Activated naive CD8-positive, alpha-beta T cell (primary cell): ENCODE measurements around the gene ATF4.

Experiments
- H3K27ac Mint-ChIP-seq: one replicate; pipeline ENCODE4 v1.8.0; 2021; ENCODE audit warnings: mixed read lengths
- H3K27me3 Mint-ChIP-seq: one replicate; pipeline ENCODE4 v1.8.0; 2021; ENCODE audit warnings: mixed read lengths
- H3K36me3 Mint-ChIP-seq: one replicate; pipeline ENCODE4 v1.8.0; 2021; ENCODE audit warnings: mixed read lengths
- H3K4me1 Mint-ChIP-seq: one replicate; pipeline ENCODE4 v1.8.0; 2021; ENCODE audit warnings: low read depth, mixed read lengths
- H3K4me3 Mint-ChIP-seq: one replicate; pipeline ENCODE4 v1.8.0; 2021; ENCODE audit warnings: mild to moderate bottlenecking, mixed read lengths
- H3K9me3 Mint-ChIP-seq: one replicate; pipeline ENCODE4 v1.8.0; 2021; ENCODE audit warnings: low read depth, mixed read lengths

ATF4 gene

DNA sequence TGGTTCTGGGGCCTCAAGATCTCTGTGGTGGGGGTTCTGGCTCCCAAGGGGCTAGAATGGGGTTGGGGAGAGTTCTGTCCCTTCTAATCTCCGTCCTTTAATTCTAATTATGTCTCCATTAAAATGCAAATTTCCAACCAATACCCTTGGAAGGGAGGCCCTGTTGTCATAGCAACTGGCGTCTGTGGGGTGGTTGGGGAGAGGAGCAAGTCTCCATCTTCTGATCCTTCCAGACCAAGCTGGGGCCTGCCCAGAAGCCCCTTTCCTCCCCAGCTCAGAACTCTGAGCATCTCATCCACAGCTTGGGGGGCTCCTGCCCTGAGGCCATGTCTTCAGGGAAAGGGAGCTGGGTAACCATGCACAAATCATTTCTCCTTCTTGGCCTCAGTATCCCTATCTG is 17.6 kb downstream of the ATF4 start:
- H3K4me3 Mint-ChIP-seq, result no peak overlapping the region
- H3K27ac Mint-ChIP-seq, result no peak overlapping the region
- no peaks in the 10 kb centered on the region for H3K9me3 Mint-ChIP-seq
- no peaks in the 10 kb centered on the region for H3K27me3 Mint-ChIP-seq
- H3K4me1 Mint-ChIP-seq, result peaks cover 7% of the 10 kb centered on the region
- H3K36me3 Mint-ChIP-seq, result no peaks in the 10 kb centered on the region

DNA sequence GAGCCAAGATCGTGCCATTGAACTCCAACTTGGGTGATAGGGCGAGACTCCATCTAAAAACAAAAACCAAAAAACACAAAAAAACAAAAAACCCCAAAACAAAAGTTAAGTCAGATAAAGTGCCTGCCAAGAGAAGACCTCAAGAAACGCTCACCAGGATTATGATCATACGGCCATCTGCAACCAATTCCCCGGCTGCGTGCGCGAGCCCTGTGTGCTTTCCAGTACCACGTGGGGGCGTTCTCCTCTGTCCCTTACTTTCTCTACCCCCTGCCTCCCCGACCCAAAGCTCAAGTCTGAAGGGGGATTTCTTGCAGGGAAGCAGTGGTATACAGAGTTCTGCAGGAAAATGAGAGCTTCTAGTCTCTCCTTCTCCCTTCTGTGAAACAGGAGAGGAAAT is 22.7 kb downstream of the ATF4 start:
- Mint-ChIP-seq H3K27me3 (peaks cover 15% of the 10 kb centered on the region), H3K36me3 (no peaks in the 10 kb centered on the region), H3K4me1 (peaks cover 12% of the 10 kb centered on the region), H3K4me3 (no peak overlapping the region), H3K9me3 (no peaks in the 10 kb centered on the region), H3K27ac (no peak overlapping the region)

DNA sequence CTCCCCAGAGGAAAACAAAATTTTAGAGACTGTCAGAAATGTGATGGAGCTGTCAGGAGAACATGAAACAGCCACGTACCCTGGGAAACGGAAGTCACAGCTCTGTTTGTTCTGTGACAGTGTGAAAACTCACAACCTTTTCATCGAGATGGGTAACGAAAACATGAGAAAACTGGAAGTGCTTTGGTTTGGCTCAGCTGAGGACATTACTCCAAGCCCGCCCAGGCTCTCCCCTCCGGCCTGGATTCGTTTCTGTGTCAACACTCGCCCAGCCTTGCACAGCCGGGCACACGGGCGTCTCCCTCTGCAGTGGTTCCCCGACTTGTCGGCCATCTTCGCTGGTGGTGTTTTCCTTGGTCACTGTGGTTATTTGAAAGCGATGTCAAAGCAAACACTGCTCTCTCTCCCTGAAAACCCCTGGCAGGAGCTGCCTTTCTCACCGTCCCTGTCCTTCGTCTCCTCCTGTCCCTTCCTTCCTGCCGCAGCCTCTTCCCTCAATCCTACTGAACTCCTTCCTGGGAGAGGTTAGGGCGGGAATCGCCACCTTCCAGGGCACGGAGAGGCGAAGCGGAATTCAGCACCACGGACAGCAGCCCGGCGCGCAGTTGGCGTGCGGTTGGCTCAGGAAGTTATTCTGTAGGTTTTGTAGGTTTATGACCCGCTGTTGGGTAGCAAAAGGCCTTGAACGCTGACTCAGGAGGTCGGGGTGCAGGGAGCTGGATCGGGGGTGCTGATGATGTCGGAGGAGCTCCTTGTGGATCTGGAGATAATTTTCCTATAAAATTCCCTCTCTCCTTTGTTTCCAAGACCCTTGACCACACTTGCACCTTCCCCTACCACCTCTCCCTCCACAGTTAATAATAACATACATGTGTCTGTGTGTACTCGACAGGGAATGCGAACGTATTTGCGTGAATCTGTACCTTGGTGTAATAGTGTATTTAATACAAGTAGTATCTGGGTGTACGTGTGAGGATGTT is 25.3 kb downstream of the ATF4 start:
- Mint-ChIP-seq H3K27ac (peak overlapping the region; percentile 50), H3K4me3 (no peak overlapping the region), H3K4me1 (peaks cover 12% of the 10 kb centered on the region), H3K27me3 (peaks cover 17% of the 10 kb centered on the region), H3K9me3 (no peaks in the 10 kb centered on the region), H3K36me3 (no peaks in the 10 kb centered on the region)

DNA sequence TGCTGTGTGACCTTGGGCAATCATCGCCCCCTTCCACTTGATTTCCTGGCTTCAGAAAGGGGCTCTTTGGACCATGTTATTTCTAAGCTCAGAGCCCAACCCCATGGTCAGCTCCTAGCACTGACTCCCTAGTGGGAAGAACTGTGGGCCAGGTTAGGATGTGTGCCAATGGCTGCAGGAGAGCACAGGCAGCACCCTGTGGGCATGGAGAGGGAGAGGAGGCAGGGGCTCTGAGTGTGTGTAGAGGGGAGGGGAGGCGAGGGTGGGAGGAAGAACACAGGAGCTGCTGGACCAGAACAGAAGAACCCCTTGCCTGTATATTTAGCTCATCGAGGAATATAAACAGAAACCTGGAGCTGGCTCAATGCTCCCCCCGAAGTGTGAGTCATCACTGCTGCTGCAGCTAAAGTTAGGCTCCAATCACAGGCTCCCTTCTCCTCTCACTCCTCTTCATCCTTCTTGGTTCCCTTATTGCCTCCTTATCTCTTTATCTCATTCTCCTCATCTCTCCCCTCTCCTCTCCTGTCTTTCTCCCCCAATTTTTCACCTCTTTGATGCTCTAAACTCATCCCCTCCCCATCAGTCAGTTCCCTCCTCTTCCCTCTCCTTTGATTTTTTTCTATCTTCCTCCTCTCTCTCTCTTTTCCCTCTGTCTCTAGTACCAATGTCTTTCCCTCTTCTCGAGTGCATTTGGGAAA is 26.7 kb downstream of the ATF4 start:
- no peaks in the 10 kb centered on the region for H3K36me3 Mint-ChIP-seq
- no peak overlapping the region for H3K4me3 Mint-ChIP-seq
- no peaks in the 10 kb centered on the region for H3K9me3 Mint-ChIP-seq
- H3K4me1 Mint-ChIP-seq, result peaks cover 12% of the 10 kb centered on the region
- no peak overlapping the region for H3K27ac Mint-ChIP-seq
- H3K27me3 Mint-ChIP-seq, result peaks cover 18% of the 10 kb centered on the region

DNA sequence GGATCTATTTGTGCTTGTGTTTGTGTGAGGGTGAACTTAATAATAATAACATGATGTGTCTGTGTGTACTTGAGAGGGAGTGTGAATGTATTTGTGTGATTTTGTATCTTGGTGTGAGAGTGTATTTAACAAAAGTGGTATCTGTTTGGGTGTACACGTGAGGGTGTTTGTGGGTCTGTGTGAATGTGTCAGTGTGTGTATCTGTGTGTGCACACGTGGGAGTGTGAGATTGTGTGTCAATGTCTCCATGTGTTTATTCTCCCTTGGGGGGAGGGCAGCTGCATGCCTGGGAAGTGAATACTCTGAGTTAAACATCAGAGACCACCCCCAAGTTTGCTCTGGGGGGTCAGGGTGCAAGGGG is 27.2 kb downstream of the ATF4 start:
- H3K36me3 Mint-ChIP-seq, result no peaks in the 10 kb centered on the region
- H3K9me3 Mint-ChIP-seq, result no peaks in the 10 kb centered on the region
- H3K4me3 Mint-ChIP-seq, result no peak overlapping the region
- H3K27me3 Mint-ChIP-seq, result peaks cover 20% of the 10 kb centered on the region
- H3K27ac Mint-ChIP-seq, result no peak overlapping the region
- peaks cover 12% of the 10 kb centered on the region for H3K4me1 Mint-ChIP-seq

DNA sequence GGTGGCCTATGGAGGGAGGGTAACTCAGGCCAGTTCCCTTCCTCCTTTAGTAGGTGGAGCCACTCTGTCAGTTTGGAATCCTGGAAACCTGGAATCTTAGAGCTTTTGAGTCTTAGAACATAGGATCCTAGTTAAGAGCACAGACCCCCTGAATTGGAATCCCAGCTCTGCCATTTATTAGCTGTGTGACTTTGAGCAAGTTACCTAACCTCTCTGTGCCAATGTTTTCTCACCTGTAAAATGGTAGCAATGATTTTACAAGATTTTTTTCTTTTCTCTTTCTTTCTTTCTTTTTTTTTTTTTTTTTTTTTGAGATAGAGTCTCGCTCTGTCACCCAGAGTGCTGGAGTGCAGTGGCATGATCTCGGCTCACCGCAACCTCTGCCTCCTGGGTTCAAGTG is 33.1 kb downstream of the ATF4 start:
- Mint-ChIP-seq H3K4me1 (peaks cover 4% of the 10 kb centered on the region), H3K9me3 (no peaks in the 10 kb centered on the region), H3K4me3 (no peak overlapping the region), H3K36me3 (no peaks in the 10 kb centered on the region), H3K27me3 (peaks cover 15% of the 10 kb centered on the region), H3K27ac (no peak overlapping the region)

DNA sequence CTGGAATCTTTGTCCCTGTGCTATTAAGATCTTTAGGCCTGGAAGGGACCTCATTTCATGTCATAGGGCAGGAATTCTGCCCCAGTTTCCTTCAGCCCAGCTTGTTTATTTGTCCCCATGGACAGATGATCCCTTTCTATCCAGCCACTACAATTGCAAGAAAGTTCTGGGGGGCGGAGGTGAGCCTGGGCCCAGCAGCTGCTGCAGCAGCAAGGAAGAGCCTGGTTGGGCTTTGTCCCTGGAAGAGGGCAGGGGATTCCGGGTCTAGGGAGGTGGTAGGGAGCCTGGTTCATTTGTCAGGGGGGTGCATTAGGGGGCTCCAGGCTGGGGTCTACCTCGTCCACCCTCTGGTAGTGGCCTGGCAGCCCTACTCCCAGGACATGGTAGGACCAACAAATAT is 33.8 kb downstream of the ATF4 start:
- H3K27ac Mint-ChIP-seq, result no peak overlapping the region
- H3K4me3 Mint-ChIP-seq, result no peak overlapping the region
- H3K9me3 Mint-ChIP-seq, result no peaks in the 10 kb centered on the region
- H3K4me1 Mint-ChIP-seq, result peaks cover 4% of the 10 kb centered on the region
- H3K36me3 Mint-ChIP-seq, result no peaks in the 10 kb centered on the region
- H3K27me3 Mint-ChIP-seq, result peaks cover 15% of the 10 kb centered on the region

DNA sequence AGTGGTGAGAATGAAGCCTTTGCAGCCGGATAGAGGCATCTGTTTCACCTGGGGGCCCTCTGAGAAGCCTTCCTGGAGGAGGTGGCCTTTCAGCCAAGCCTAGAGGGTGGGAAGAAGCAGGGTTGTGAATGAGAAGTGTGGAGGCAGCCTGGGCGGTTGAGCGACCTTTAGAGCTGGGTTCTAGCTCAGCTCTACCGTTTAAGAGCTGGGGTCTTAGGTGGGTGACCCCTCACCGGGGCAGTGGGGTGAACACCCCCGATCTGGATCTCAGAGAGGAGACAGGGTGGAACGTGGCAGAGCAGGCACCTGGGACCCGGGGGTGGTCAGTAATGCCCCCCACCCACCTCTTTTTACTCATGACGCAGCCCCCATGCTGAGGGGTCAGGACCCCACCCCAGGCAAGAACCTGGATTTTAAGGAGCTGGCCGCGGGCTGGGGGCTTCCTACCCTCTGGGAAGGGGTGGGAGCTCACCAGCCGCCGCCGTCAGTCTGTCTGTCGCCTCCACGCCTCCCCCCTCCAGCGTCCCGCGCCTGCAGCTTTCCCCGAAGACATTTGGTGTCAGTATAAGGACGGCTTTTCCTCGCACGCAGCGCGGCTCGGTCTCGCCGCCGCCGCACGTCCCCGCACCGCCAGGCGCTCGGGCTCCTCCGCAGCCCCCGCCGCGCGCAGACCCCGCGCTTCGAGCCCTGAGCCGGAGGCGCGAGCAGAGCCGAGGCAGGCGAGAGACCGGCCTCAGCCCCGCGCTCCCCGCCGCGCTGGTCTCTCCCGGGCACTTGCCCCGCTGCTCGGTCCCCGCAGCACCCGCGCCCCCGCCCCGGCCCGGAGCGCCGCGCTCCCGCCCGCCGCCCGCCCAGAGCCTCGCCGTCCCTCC is 36.8 kb downstream of the ATF4 start:
- Mint-ChIP-seq H3K4me1 (peaks cover 4% of the 10 kb centered on the region), H3K36me3 (no peaks in the 10 kb centered on the region), H3K27ac (peak overlapping the region; percentile 50), H3K4me3 (peak overlapping the region; percentile 79), H3K27me3 (peaks cover 10% of the 10 kb centered on the region), H3K9me3 (no peaks in the 10 kb centered on the region)

DNA sequence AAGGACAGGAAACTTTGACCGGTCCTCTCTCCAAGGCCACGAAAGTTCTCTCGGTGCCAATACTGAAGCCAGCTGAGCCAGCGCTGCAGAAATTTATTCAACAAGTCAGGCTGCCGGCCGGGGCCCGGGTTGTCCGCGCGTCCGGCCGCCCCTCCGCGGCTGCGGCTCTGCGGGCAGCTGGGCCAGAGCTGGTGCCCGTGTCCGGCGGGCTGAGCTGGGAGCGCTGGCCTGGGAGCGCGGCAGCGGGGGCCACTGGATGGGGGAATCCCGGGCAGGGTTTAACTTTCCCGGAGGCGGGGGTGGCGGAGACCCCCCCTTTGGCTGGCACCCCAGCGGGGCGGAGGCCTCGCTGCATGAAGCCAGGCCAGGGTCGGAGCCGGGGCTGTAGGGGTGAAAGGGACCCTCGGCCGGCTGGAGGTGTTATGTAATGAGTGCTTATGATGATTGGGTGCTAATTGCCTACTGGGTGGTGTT is 37.9 kb downstream of the ATF4 start:
- Mint-ChIP-seq H3K36me3 (no peaks in the 10 kb centered on the region), H3K27ac (no peak overlapping the region), H3K4me3 (peak overlapping the region; percentile 73), H3K27me3 (peaks cover 10% of the 10 kb centered on the region), H3K4me1 (peaks cover 4% of the 10 kb centered on the region), H3K9me3 (no peaks in the 10 kb centered on the region)

DNA sequence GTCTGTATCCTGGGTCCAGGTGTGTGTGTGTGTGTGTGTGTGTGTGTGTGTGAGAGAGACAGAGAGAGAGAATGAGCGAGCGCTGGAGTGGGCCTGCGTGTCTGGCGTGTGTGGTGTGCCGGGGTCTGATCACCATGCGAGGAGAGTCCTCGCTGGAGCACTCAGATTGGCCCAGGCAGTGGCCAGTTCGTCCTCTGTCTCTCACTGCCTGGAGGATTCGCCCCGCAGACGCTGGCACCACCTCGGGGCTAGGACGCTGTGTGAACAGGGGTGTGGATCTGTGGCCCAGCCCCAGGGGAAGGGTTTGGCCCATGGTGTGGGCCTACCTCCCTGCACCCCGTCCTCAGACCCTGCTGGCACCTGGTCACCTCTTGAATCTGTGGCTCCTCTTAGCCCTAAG is 38.6 kb downstream of the ATF4 start:
- H3K27ac Mint-ChIP-seq, result no peak overlapping the region
- H3K36me3 Mint-ChIP-seq, result no peaks in the 10 kb centered on the region
- H3K4me3 Mint-ChIP-seq, result peak overlapping the region; percentile 72
- no peaks in the 10 kb centered on the region for H3K9me3 Mint-ChIP-seq
- H3K27me3 Mint-ChIP-seq, result peaks cover 10% of the 10 kb centered on the region
- H3K4me1 Mint-ChIP-seq, result peaks cover 4% of the 10 kb centered on the region

DNA sequence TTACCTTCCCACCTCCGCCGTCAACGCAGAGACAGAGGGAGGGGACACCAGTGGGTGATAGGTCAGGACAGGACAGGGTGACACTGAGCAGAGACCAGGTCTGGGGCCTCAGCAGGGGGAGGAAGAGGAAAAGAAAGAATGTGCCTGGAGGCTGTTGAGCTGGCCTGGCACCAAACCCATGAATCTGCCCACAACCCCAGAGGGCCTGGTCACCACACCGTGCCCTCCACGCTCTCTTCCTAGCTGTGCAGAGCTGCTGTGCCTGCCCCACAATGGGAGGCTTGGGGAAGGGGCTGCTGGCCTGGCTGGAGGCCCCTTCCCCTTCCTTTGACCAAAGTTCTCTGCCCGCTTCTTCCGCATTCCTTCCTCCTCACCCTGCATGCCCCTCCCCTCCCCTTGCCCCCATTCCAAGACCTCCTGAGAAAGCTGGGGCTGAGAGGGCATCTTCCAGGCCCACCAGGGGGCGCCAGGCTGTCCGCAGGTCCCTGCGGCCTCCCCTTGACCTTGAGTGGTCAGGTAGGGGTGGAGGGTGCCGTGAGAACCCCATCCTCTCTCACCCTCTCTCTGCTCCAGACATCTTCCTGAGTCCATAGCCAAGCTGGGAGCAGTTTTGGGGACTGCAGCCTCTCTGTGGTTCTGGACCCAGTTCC is 39.2 kb downstream of the ATF4 start:
- no peaks in the 10 kb centered on the region for H3K9me3 Mint-ChIP-seq
- no peak overlapping the region for H3K27ac Mint-ChIP-seq
- H3K4me1 Mint-ChIP-seq, result peaks cover 4% of the 10 kb centered on the region
- H3K27me3 Mint-ChIP-seq, result peaks cover 8% of the 10 kb centered on the region
- H3K36me3 Mint-ChIP-seq, result no peaks in the 10 kb centered on the region
- no peak overlapping the region for H3K4me3 Mint-ChIP-seq

DNA sequence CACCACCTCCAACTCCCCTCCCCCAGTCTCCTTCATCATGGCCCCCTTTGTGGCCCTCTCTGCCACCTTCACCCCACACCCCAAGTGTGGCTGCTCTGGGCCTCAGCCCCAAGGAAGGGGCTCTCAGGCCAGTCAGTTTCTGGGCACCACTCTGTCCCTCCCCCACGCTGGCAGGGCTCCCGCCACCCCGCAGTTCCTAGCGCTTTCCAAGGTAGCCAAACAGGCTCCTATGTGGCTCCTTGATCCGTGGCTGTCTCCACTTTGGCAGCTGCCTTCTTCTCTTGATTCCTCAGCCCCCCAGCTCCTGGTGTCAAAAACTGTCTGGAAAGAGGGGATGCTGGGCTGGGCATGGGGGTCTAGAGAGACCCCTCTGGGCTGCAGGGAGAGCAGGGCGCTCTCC is 39.8 kb downstream of the ATF4 start:
- Mint-ChIP-seq H3K36me3 (no peaks in the 10 kb centered on the region), H3K27ac (no peak overlapping the region), H3K9me3 (no peaks in the 10 kb centered on the region), H3K4me3 (no peak overlapping the region), H3K27me3 (peaks cover 8% of the 10 kb centered on the region), H3K4me1 (peaks cover 4% of the 10 kb centered on the region)

DNA sequence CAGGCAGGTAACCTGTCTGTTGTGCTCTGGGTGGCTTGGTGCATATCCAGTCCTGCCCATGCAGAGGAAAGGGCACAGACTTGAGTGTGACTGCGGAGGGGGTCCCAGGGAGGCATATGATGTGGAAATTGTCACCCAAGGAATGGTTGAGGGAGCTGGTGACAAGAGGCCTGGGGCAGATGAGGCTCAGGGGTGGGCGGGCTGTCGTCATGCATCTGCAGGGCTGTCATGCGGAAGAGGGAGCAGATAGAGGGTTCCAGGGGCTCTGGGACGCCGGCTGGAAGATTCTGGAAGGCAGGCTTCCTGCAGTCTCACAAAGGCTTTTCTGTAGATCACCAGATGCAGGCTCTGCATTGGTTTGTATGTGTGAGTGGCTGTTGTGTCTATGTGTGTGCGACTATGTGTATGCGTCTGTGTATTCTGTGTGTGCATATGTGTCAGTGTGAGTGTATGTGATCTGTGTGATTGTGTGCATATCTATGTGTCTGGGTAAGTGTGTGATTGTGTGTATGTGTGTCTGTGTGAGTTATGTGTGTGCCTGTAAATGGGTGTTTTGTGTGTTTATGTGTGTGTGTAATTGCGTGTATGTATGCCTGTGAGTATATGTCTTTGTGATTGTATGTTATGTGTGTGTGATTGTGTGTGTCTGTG is 42.6 kb downstream of the ATF4 start:
- H3K4me3 Mint-ChIP-seq, result no peak overlapping the region
- peaks cover 16% of the 10 kb centered on the region for H3K4me1 Mint-ChIP-seq
- H3K36me3 Mint-ChIP-seq, result no peaks in the 10 kb centered on the region
- H3K9me3 Mint-ChIP-seq, result no peaks in the 10 kb centered on the region
- H3K27ac Mint-ChIP-seq, result no peak overlapping the region
- no peaks in the 10 kb centered on the region for H3K27me3 Mint-ChIP-seq
